Hippocampal formation (tissue), 2 donors: ENCODE data around the gene RAB9A.
"Not testable (repeated sequence)": the region's sequence is repeated elsewhere in the genome, so short reads cannot be mapped to it uniquely, and the experiment has no call there.

Source experiments
- DNase-seq, 2 donors: peaks; one replicate each; lab custom pipeline; 2025; lab: John Stamatoyannopoulos, UW

The RAB9A gene

DNA sequence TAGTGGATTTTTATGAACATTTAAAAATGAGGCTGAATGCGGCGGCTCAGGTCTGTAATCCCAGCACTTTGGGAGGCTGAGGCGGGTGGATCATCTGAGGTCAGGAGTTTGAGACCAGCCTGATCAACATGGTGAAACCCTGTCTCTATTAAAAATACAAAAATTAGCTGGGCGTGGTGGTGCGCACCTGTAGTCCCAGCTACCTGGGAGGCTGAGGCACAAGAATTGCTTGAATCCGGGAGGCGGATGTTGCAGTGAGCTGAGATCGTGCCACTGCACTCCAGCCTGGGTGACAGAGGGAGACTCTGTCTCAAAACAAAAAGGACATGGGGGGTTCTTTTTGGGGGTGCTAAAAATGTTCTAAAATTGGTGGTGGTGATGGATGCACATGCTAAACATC is 19.2 kb upstream of the RAB9A start:
- not testable (repeated sequence) for DNase-seq

DNA sequence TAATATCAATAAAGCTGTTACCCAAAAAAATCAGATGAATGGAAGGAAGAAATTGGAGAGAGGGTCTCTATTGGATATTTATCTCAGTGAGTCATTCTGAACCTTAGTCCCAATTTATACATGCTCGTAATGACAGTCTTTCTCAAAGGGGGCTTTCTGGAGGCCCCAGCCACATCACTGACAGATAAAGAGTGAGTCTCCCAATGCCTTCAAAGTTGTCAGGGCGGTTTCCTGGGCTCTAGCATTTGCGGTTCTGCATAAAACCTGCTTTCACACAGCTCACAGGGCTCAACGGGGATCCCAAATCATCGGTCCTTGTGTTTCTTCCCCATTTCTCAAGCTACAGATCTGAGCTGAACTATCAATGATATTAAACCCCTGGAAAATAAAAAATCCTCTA is 18.7 kb upstream of the RAB9A start:
- DNase-seq: no peak

DNA sequence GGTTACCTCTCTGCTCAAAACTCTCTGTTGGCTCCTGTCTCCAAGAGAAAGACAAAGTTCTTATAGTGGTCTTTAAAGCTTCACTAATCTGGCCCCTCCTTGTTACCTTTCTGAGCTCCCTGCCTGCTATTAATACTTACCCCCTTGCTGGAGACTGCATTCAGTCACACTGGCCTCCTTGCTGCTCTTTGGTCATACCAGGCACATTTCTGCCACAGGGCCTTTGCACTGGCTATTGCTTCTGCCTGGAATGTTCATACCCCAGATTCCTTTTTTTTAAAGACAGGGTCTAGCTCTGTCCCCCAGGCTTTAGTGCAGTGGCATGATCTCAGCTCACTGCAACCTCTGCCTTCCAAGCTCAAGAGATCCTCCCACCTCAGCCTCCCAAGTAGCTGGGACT is 15.9 kb upstream of the RAB9A start:
- DNase-seq: no peak

DNA sequence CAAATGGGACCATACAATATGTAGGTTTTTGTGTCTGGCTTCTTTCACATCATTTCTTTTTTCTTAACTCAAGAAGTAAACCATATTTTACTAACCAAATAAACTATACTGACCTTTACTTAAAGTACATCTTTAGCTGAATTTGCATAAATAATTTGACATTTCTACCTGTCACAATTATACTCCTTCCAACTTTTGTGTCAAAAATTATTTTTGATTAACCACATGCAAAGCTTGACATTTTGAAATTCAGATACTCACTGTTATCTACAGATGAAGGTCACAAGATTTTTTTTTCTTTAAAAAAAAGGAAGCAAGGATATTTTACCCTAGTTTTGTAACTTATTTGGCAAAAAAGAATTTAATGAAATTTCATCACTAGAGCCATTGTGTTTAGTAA is 12.0 kb upstream of the RAB9A start:
- DNase-seq: no peak

DNA sequence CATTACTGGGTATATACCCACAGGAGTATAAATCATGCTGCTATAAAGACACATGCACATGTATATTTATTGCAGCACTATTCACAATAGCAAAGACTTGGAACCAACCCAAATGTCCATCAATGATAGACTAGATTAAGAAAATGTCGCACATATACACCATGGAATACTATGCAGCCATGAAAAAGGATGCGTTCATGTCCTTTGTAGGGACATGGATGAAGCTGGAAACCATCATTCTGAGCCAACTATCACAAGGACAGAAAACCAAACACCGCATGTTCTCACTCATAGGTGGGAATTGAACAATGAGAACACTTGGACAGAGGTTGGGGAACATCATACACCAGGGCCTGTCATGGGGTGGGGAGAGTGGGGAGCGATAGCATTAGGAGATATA is 9.2 kb upstream of the RAB9A start:
- DNase-seq: not testable (repeated sequence)

DNA sequence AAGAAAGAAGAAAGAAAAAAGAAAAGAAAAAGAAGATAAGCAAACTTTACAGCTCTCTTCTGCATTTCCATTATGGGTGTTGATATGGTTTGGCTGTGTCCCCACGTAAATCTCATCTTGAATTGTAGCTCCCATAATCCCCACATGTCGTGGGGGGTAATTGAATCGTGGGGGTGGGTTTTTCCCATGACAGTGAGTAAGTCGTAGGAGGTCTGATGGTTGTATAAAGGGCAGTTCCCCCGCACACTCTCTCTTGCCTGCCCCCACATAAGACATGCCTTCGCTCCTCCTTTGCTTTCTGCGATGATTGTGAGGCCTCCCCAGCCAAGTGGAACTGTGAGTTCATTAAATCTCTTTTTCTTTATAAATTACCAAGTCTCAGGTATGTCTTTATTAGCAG is 7.3 kb upstream of the RAB9A start:
- no peak for DNase-seq

DNA sequence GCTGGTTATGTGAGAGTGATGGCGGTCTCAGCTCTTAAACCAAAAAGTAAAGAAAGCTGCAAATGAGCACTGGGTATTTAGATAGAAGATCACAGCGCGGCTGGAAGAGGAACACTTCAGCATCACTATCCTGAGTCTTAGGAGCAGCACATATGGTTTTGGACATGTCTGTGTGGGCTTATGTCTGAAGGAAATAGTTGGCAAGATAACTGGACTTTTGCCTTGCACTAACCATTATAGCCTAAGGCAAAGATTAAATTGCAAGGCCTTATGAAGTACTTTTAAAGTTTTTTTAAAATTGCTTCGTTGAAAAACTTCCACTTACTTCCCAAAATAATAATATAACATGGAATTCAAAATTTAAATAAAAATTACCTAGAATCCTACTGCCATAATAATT is 4.6 kb upstream of the RAB9A start:
- DNase-seq: no peak

DNA sequence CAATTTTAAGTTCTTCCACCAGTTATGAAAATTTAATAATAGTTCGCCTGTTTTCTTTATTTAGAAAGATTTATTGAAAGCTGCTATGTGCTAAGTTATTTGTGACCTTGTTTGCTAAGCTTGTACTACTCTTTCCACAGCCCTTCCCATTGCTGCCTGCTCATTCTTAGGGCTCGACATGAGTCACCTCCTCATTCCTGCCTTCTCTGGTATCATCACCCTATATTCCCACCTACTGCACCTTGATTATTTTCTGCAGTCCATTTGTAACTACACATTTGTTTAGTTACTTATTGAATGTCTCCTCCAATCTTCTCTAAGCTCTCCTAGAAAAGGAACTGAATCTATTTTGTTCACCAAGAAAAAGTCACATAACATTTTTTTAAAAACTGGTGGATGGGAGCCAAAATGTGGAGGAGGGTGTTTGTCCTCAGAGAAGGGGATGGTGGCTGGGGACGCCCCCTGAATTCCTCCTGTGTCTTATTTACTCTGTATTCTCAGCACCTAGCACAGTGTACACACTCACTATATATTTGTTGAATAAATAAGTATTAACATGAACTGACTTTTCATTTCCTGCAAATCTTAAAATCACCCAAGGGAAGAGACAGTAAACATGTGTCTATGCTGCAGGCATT is 3.7 kb upstream of the RAB9A start:
- DNase-seq: no peak

DNA sequence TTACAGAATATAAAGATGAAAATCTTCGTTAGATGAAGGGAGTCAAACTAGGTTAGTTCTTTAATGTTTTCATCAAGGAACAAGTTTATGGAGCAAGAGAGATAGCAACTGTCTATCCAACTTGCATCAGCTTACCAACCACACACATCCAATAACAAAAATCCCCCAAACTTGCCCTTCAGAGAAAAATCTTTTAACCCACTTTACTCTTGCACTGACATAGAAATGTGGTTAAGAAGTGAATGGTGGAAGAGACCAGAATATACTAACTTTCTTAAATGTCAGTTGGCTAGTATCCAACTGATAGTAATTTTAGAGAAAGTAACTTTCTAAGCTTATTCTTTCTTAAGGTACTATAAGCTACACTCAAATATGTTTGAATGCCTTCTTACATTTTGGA is 1.7 kb upstream of the RAB9A start:
- no peak for DNase-seq

DNA sequence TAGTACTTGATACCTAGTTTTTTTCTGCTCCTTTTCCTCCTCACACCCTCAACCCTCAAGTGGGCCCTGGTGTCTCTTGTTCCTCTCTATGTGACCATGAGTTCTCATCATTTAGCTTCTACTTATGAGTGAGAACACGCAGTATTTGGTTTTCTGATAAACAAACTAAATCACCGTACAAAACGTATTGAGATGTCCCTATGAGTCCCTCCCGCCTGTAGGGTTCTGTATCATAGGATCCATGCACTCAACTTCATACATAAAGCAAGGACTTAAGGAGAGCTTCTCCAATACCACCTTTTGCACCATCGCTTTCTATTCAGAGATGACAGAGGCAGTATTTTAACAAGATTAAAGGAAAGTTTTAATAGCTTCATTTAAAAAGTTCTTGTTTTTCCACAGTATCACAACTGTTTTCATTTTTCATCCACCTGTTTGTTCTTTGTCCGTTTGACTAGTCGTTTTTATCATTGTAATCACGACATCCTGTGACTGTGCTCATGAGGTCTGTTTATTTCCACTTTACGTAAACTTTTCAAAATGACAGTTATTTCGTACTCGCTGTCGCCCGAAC is 457 bp upstream of the RAB9A start:
- DNase-seq: no peak

DNA sequence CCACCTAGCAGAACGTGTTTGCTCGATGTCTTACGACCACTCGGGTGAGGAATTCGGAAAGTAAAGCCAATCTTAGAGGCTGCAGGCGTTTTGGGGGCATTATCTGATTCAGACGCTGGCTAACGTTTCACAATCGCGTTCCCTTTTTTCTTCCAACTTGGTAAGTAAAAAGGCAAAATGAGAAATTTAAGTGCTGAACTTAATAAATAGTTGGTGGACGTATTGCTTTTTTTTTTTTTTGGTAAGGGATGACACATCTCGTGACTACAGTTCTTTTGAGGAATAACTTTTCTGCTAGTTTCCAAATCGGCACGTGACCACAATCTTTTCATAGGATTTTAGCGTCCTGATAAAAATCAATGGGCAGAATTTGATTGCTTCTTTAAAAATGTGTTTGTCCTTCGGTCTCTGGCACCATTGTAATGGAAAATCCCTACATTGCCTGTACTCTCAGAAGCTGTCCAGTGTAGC is 848 bp downstream of the RAB9A start:
- DNase-seq: no peak

DNA sequence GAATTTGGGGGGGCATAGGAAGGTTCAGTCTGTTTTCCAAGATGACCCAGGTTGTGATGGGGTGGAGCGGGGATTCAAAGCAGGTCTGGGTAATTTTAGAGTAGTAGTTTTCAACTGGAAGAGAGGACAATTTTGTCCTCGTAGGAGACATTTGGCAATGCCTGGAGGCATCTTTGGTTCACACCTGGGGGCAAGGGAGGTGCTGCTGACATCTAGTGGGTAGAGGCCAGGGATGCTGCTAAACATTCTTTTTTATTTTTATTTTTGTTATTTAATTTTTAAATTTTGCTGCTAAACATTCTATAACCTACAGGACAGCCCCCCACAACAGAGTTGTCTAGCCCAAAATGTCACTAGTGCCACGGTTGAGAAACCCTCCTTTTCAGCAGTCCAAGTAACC is 1.9 kb downstream of the RAB9A start:
- no peak for DNase-seq

DNA sequence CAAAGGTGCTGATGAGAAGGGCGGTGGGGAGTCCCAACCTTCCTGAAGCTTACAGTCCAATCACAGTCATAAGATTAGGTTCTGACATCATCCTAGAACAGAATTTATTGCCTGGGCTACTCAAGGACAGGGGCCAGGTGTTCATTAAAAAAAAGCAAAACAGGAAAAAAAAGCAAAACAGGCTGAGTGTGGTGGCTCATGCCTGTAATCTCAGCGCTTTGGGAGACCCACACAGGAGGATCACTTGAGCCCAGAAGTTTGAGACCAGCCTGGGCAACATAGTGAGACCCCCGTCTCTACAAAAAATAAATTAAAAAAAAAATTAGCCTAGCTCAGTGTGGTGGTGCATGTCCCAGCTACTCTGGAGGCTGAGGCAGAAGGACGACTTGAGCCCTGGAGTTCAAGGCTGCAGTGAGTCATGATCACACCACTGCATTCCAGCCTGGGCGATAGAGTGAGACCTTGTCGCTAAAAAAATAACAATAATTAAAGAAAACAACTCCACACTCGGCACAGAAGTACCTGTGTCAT is 3.0 kb downstream of the RAB9A start:
- DNase-seq: no peak

DNA sequence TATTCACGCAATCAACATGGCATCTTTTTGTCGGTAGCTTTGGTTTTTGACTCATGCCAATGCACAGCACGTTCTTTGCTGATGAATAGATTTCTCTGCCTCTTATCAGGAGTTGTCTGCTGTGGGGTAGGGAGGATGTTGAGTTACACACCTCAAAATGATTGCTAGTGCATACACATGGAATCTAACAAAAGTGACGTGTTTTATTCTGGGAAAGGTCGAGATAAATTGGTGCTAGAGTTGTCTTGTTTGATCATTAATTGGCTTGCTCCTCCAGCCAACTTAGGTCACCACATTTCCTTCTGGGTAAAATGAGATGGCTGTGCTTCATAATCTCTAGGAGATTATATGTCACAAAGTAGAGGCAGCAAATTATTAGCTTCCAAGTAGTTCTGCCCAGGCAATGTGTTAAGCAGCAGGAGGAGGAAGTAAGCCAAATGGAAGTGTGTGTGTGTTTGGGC is 3.9 kb downstream of the RAB9A start:
- DNase-seq: no peak

DNA sequence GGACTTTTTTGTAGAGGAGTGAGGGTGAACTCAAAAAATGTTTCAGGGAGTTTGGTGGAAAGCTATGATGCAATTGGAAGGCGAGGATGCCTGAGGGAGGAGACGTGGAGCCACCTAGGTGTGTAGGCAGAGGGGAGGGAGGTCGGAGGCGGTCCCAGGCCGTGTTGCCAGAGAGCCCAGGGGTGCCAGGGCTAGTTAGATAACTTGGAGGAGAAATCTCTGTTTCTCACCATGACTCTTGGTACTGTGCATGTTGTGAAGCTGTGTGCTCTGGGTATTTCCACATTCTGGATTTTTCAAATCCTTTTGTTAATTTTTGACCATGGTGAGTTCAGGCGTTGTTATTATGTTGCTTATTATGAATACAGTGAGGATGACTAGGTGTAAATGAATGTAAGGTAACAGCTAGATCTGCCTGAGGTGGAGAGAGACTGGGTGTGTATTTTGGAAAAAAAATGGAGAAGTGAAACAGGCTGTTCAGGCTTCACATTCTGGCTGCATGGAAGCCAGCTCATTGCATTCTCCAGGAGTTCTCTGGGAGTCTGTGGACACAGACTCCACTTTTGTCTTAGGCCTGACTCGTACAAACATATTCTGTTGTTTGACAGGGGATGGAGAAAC is 4.5 kb downstream of the RAB9A start:
- DNase-seq: no peak

DNA sequence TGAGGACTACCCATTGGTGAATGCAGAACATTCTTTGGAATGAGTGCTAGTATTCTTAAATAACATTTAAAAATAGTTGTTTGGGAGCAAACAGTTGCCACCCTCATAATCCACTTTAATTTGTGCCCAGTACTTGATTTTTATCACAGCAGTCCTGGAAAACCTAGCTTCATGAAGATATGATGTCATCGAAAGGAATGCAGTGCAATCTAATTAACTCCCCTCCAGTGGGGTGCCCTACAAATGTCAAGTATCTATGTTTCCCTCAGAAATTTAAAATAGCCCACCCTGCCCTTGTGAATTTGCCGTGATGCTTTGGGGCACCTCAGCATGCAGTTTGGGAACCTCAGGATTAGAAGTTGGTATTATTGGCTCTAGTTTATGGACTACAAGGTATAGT is 5.4 kb downstream of the RAB9A start:
- DNase-seq: no peak

DNA sequence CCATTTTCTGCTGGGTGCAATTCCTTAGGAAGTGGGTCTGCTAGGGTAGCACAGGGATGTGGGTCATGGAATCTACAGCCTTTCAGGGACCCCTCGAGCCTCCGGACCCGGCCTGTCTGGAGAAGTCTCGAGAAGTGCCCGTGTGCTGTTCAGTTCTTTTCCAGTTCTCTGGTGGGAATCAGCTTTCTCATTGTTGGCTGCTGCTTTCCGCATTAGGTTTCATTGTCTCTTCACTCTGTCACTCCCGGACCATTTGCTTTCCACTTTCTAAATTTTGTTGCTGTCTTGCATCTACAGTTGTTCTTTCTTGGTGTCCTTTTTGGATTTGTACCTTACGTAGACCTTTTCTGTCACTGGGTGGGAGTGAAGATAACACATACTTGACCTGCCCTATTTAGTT is 6.1 kb downstream of the RAB9A start:
- DNase-seq: no peak

DNA sequence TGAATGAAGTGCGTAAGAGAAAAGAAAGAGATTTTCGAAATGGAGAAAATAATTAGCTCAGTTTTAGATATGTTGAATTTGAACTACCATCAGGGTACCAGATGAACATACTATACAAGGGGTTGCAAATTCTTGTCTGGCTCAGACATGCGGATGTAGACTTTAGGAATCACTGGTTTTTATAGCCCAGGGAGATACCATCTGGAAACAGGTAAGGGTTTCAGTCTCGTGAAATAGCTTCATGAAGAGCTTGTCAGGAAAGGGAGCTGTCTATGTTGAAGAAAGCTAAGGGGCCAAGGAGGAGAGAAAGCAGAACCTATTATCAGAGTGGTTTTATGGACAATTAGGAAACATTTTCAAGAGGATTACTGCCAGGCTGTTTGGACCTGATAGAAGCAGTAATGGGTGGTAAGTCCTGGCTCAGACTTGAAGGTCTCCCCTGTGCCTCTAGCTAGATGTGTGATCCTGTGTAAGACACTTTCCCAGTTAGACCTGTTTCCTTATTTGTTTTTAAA is 6.7 kb downstream of the RAB9A start:
- DNase-seq: no peak

DNA sequence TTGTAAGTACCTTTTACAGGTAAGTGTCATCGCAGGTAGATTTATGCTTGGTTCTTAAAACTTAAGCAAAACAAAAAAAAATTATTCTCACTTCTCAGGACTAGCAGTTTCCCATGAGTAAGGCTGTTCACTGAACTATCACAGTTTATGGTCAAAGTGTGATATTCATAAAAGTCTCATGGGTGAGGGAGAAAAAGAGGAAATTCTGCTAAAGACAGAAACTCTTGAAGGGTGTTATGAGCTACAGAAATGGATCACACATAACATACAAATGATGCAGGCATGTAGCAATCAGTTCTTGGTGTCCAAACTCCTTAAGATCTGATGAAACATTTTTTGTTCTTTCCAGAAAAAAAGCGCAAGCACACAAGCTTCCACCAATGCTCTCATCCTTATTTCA is 8.5 kb downstream of the RAB9A start:
- DNase-seq: no peak

DNA sequence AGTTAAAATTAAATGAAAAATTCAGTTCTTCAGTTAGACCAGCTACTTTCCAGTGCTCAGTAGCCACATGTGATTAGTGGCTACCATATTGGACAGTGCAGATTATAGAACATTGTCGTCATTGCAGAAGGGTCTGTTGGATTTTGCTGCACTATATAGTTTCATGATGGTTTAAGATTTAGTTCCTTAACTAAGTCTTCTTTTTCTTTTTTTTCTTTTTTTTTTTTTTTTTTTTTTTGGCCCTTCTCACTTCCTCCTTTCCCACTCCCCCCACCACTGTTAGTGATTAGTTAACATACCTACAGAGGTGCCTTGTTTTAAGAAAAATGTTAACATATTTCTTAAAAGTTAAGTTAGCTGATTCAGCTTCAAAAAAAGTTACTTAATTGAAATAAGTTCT is 9.0 kb downstream of the RAB9A start:
- DNase-seq: no peak

DNA sequence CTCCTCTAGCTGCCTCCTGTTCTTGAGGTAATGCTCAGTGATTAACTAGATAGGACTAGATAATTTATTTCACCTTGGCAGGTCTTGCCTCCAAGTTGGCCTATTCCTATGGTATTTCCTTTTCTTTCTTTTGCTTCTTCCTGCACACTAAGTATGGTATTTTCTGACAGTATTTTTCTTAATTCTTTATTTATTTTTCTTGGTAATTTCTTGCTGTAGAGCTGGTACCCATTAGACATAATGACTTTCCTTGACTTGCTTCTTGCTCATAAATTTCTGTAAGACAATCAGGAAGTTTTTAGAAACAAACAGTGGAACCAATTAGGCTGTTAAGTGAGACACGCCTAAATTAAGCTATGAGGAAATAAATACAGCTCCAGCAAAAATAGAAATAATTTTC is 9.5 kb downstream of the RAB9A start:
- DNase-seq: no peak

DNA sequence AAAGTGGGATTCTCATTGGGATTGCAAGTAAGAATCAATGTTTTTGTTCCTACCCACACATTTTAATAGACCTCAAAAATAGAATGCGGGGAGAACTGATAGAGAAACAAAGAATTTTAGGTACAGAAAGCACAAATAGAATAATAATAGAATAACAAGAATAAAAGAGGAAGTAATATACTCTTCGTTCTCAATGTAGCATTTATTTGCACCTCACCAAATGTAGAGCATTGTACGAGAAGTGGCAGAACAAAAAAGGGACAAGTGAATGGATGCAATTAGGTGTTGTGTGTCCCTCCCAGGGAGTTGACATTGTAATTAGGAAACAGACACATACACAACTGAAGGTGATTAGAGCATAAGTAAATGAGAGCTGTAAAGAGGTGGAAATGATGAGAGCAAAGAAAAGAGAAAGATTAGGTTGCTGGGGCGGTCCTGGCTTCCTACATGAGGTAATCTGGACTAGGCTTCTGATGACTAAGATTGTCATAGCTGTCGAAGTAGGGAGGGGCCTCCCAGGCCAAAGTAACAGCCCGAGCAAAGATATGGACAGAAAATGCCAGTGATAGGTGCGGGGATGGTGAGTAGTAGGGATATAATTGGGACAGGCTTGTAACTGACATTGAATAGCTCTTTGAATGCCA is 10.4 kb downstream of the RAB9A start:
- no peak for DNase-seq

DNA sequence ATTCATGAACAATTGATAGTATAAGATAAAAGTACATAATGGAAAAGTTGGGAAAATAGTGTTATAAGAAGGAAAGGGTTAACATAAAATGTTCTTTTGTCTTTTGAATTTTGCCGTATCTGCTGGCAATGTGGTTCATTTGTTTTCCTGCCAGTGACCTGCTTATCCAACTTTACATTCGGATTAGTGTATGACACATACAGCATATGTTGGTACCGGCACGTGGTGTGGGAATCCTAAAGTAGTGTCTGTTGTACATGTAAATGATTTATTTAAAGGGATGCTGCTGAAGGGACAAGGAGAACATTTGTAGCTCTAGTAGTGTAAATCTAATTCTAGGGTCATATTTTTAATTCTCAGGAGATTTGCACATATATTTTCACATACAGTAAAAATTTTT is 11.5 kb downstream of the RAB9A start:
- DNase-seq: no peak
